CD14-positive monocyte (primary cell): ENCODE results near the gene ABHD17B. TPM values are rescaled to one million over a fixed set of nuclear protein-coding genes. Genes with fewer than 3 reads are reported as not detected.

Experiments
- DNase-seq, 3 donors: peaks; one replicate each; pipeline ENCODE4 v3.0.0-alpha.2; 2011 to 2022
- H2AFZ ChIP-seq: 2 replicates; pipeline ENCODE4 v1.6.0; 2012; ENCODE audit warnings: mild to moderate bottlenecking, low read depth, low read length, inconsistent platforms; ENCODE audit not compliant: insufficient read depth, poor library complexity, severe bottlenecking
- H3K27ac ChIP-seq, 2 donors: 1 replicate in 1 of 2; 2 replicates in 1 of 2; pipeline ENCODE4 v1.5.1; 2012 to 2013; ENCODE audit warnings: low read length in 2 of 2, control low read depth in 1 of 2, inconsistent platforms in 1 of 2, low read depth in 1 of 2, mild to moderate bottlenecking in 1 of 2
- H3K27me3 ChIP-seq, 2 donors: one replicate each; pipeline versions ENCODE4 v1.6.0 to v1.6.1; 2011 to 2013; ENCODE audit warnings: low read length in 2 of 2; ENCODE audit not compliant: control insufficient read depth in 2 of 2, insufficient read depth in 2 of 2
- H3K36me3 ChIP-seq, 2 donors: replicated peaks in 1 of 2; 1 replicate in 1 of 2; 2 replicates in 1 of 2; pipeline versions ENCODE4 v1.5.1 to v1.6.1; 2012 to 2013; ENCODE audit warnings: low read length in 2 of 2, control low read depth in 1 of 2, inconsistent platforms in 1 of 2, mild to moderate bottlenecking in 1 of 2; ENCODE audit not compliant: insufficient read depth in 2 of 2, control insufficient read depth in 1 of 2
- H3K4me1 ChIP-seq, 2 donors: 1 replicate in 1 of 2; 2 replicates in 1 of 2; pipeline versions ENCODE4 v1.5.1 to v1.6.1; 2012 to 2013; ENCODE audit warnings: low read length in 2 of 2, control low read depth in 1 of 2, inconsistent platforms in 1 of 2, mild to moderate bottlenecking in 1 of 2, moderate library complexity in 1 of 2; ENCODE audit not compliant: insufficient read depth in 2 of 2, control insufficient read depth in 1 of 2
- H3K4me2 ChIP-seq: replicated peaks from 2 replicates; pipeline ENCODE3; 2012; ENCODE audit warnings: low read length, moderate library complexity, mild to moderate bottlenecking; ENCODE audit not compliant: poor library complexity, severe bottlenecking; ENCODE audit errors: extremely low read depth
- H3K4me3 ChIP-seq, 3 experiments: fragments of 200-600 bp in 1 of 3; sonication (generic) in 1 of 3; replicated peaks in 1 of 3; 1 replicate in 2 of 3; 2 replicates in 1 of 3; pipeline ENCODE4 v1.5.1; 2011 to 2013; ENCODE audit warnings: low read length in 3 of 3, mild to moderate bottlenecking in 3 of 3, control low read depth in 2 of 3, low read depth in 2 of 3, inconsistent platforms in 1 of 3, moderate library complexity in 1 of 3
- H3K79me2 ChIP-seq: 2 replicates; pipeline ENCODE4 v1.6.0; 2012; ENCODE audit warnings: mild to moderate bottlenecking, control low read depth, inconsistent platforms, low read length, moderate library complexity; ENCODE audit not compliant: insufficient read depth
- H3K9ac ChIP-seq: 2 replicates; pipeline ENCODE4 v1.6.0; 2017; ENCODE audit warnings: low read length, mild to moderate bottlenecking; ENCODE audit not compliant: insufficient read depth, poor library complexity, severe bottlenecking
- H3K9me3 ChIP-seq, 2 donors: replicated peaks in 1 of 2; 1 replicate in 1 of 2; 2 replicates in 1 of 2; pipeline versions ENCODE4 v1.5.1 to v1.6.1; 2012 to 2013; ENCODE audit warnings: low read length in 2 of 2, control low read depth in 1 of 2; ENCODE audit not compliant: control insufficient read depth in 1 of 2, insufficient read depth in 1 of 2
- H4K20me1 ChIP-seq: 2 replicates; pipeline ENCODE4 v1.6.0; 2012; ENCODE audit warnings: mild to moderate bottlenecking, low read length, control low read depth, moderate library complexity; ENCODE audit not compliant: insufficient read depth
- H3K27ac Mint-ChIP-seq, 7 donors: one replicate each; pipeline ENCODE4 v1.8.0; 2020; ENCODE audit warnings: mild to moderate bottlenecking in 7 of 7, mixed read lengths in 7 of 7, moderate library complexity in 6 of 7, inconsistent platforms in 2 of 7
- H3K27me3 Mint-ChIP-seq, 3 donors: one replicate each; pipeline ENCODE4 v1.8.0; 2021 to 2022; ENCODE audit warnings: low read depth in 3 of 3, mild to moderate bottlenecking in 3 of 3, mixed read lengths in 3 of 3, moderate library complexity in 3 of 3, inconsistent platforms in 1 of 3
- H3K36me3 Mint-ChIP-seq, 2 donors: one replicate each; pipeline ENCODE4 v1.8.0; 2020; ENCODE audit warnings: mixed read lengths in 2 of 2, inconsistent platforms in 1 of 2, mild to moderate bottlenecking in 1 of 2
- H3K4me1 Mint-ChIP-seq: one replicate; pipeline ENCODE4 v1.8.0; 2020; ENCODE audit warnings: mild to moderate bottlenecking, mixed read lengths
- H3K4me3 Mint-ChIP-seq, 2 donors: one replicate each; pipeline ENCODE4 v1.8.0; 2020; ENCODE audit warnings: mild to moderate bottlenecking in 2 of 2, mixed read lengths in 2 of 2, moderate library complexity in 1 of 2
- H3K9me3 Mint-ChIP-seq, 7 donors: one replicate each; pipeline ENCODE4 v1.8.0; 2020 to 2022; ENCODE audit warnings: mixed read lengths in 7 of 7, mild to moderate bottlenecking in 6 of 7, moderate library complexity in 6 of 7, inconsistent platforms in 2 of 7
- CTCF ChIP-seq: fragments of 200-600 bp; IDR thresholded peaks from one replicate; pipeline ENCODE4 v1.8.0; 2022; ENCODE audit warnings: antibody characterized with exemption, mild to moderate bottlenecking
- WGBS: methylation state at CpG from one replicate; pipeline ENCODE4 v1.1.5; 2013; ENCODE audit warnings: missing lambda C conversion rate; ENCODE audit not compliant: insufficient coverage; 5-methylcytosine and 5-hydroxymethylcytosine counted together
- intact Hi-C, 2 donors: fragments of 100-400 bp; cut with micrococcal nuclease; formaldehyde crosslinking; loops; one replicate each; pipeline versions ENCODE4 v1.15.0 to v1.15.1; 2023
- polyA plus RNA-seq, 3 donors: library from polyadenylated mRNA; depleted of rRNA in 1 of 3; unstranded in 2 of 3; stranded (reverse) in 1 of 3; fragments of 300-500 nt in 2 of 3; fragments of >200 nt in 1 of 3; fragmentation: Illumina TruSeq in 2 of 3; gene quantifications; 1 replicate in 2 of 3; 2 replicates in 1 of 3; pipeline ENCODE4 v1.2.3, GENCODE V29; 2012 to 2021

The ABHD17B gene
- polyA plus RNA-seq, 3 donors = 4.1 to 12.8 (median 12.3) TPM

GRCh38 chr9:71941060-71941568 lies 30.1 kb upstream of the ABHD17B start:
- no CpG with 5 or more reads among the region's 2 CpGs for WGBS
- Histone ChIP-seq H3K9me3 (no peaks in the 10 kb centered on the region), H2AFZ (no peak overlapping the region), H3K4me1 (no peaks in the 10 kb centered on the region), H3K27me3 (no peaks in the 10 kb centered on the region), H3K9ac (no peak overlapping the region), H3K36me3 (no peaks in the 10 kb centered on the region), H4K20me1 (peaks cover 19% of the 10 kb centered on the region), H3K79me2 (peaks cover 8% of the 10 kb centered on the region), H3K27ac (no peak overlapping the region), H3K4me2 (no peak overlapping the region), H3K4me3 (no peak overlapping the region)
- peaks cover 14% of the 10 kb centered on the region for H3K4me1 Mint-ChIP-seq
- H3K9me3 Mint-ChIP-seq = no peaks in the 10 kb centered on the region
- DNase-seq = no peak
- intact Hi-C loops = no loop called here
- no peak overlapping the region for H3K4me3 Mint-ChIP-seq
- no peak for TF ChIP-seq CTCF
- H3K36me3 Mint-ChIP-seq = peaks cover 0 to 2% of the 10 kb centered on the region in 2 donors
- no peaks in the 10 kb centered on the region for H3K27me3 Mint-ChIP-seq
- H3K27ac Mint-ChIP-seq = no peak overlapping the region

GRCh38 chr9:71937898-71938297 lies 26.9 kb upstream of the ABHD17B start:
- WGBS = no CpG with 5 or more reads among the region's 1 CpG
- H3K4me2 ChIP-seq = no peak overlapping the region
- peaks cover 11% of the 10 kb centered on the region for H3K4me1 Mint-ChIP-seq
- no peaks in the 10 kb centered on the region for H3K27me3 Mint-ChIP-seq
- H3K9me3 Mint-ChIP-seq = peaks cover 0 to under 1% (median 0%) of the 10 kb centered on the region in 7 donors
- no peaks in the 10 kb centered on the region for H3K4me1 ChIP-seq
- H2AFZ ChIP-seq = no peak overlapping the region
- intact Hi-C loops = no loop called here
- no peaks in the 10 kb centered on the region for H3K27me3 ChIP-seq
- H3K4me3 ChIP-seq = no peak overlapping the region
- peak overlapping the region in 1 of 7 donors; percentile 10 for H3K27ac Mint-ChIP-seq
- peaks cover 0 to under 1% of the 10 kb centered on the region in 2 donors for H3K36me3 Mint-ChIP-seq
- H3K27ac ChIP-seq = no peak overlapping the region
- H3K4me3 Mint-ChIP-seq = no peak overlapping the region
- peaks cover 9% of the 10 kb centered on the region for H4K20me1 ChIP-seq
- no peak overlapping the region for H3K9ac ChIP-seq
- TF ChIP-seq CTCF = no peak
- peaks cover 14% of the 10 kb centered on the region for H3K79me2 ChIP-seq
- no peak for DNase-seq
- no peaks in the 10 kb centered on the region for H3K9me3 ChIP-seq
- H3K36me3 ChIP-seq = no peaks in the 10 kb centered on the region
